T-helper 9 cell (primary cell): ENCODE measurements around the gene NOL3.

Experiments
- DNase-seq: peaks from one replicate; pipeline ENCODE4 v3.0.0-alpha.2; 2020

The NOL3 gene

GRCh38 chr16:67190448-67191399 is 20.4 kb downstream of the NOL3 start:
- no peak for DNase-seq

GRCh38 chr16:67191411-67191994 is 21.2 kb downstream of the NOL3 start:
- no peak for DNase-seq

GRCh38 chr16:67191995-67192681 is 21.8 kb downstream of the NOL3 start, which contains the start of gene E2F4:
Gene E2F4 (plus strand): TSS chr16:67192155. CDS start chr16:67192228, 73 bp downstream.
- peak; percentile 78 for DNase-seq

- no peak for DNase-seq
These were observed 22.5 kb downstream of the NOL3 start for GRCh38 chr16:67192781-67193361.

- DNase-seq: no peak
These were observed 23.2 kb downstream of the NOL3 start for GRCh38 chr16:67193536-67193935.

- no peak for DNase-seq
These were observed 23.9 kb downstream of the NOL3 start for GRCh38 chr16:67194260-67194659.

- no peak for DNase-seq
These were observed 25.3 kb downstream of the NOL3 start for GRCh38 chr16:67195676-67196075.

- DNase-seq: no peak
These were observed 26.5 kb downstream of the NOL3 start for GRCh38 chr16:67196881-67197280.

- no peak for DNase-seq
These were observed 27.4 kb downstream of the NOL3 start for GRCh38 chr16:67197704-67198103.

GRCh38 chr16:67198238-67198734 is 27.9 kb downstream of the NOL3 start:
- DNase-seq: no peak

GRCh38 chr16:67199011-67199807 is 28.9 kb downstream of the NOL3 start, which contains the start of gene ELMO3:
Gene ELMO3 (plus strand): TSS chr16:67199131. CDS start chr16:67199327, 196 bp downstream.
- DNase-seq: no peak

GRCh38 chr16:67199808-67200198 is 29.5 kb downstream of the NOL3 start:
- DNase-seq: no peak

GRCh38 chr16:67200491-67200890 is 30.2 kb downstream of the NOL3 start:
- DNase-seq: no peak

GRCh38 chr16:67201411-67202345 is 31.3 kb downstream of the NOL3 start:
- DNase-seq: no peak

GRCh38 chr16:67202426-67202825 is 32.1 kb downstream of the NOL3 start:
- no peak for DNase-seq

- DNase-seq: no peak
These were observed 32.7 kb downstream of the NOL3 start for GRCh38 chr16:67202956-67203493.

GRCh38 chr16:67204076-67204475 is 33.7 kb downstream of the NOL3 start:
- no peak for DNase-seq

GRCh38 chr16:67206129-67206837 is 35.9 kb downstream of the NOL3 start:
- no peak for DNase-seq

- DNase-seq: no peak
These were observed 36.5 kb downstream of the NOL3 start for GRCh38 chr16:67206838-67207248.
